GM10266 (cell line): ENCODE results near the gene ACTR10.
A peak's percentile ranks its signal among the peaks of the same experiment; 100 is the strongest.

Experiments
- DNase-seq: peaks from one replicate; pipeline ENCODE4 v3.0.0; 2012; ENCODE audit errors: extremely low spot score
- TF ChIP-seq, protein P1 (sequence below): IDR thresholded peaks from 2 replicates; pipeline ENCODE4 v1.5.1; 2012; ENCODE audit warnings: mild to moderate bottlenecking, low read depth; ENCODE audit not compliant: control insufficient read depth, insufficient read depth; ENCODE audit errors: missing control alignments

ACTR10 gene

GRCh38 chr14:58166005-58166983, 33.7 kb upstream of the ACTR10 start:
- DNase-seq = peak; percentile 67
- TF ChIP-seq, protein P1, sequence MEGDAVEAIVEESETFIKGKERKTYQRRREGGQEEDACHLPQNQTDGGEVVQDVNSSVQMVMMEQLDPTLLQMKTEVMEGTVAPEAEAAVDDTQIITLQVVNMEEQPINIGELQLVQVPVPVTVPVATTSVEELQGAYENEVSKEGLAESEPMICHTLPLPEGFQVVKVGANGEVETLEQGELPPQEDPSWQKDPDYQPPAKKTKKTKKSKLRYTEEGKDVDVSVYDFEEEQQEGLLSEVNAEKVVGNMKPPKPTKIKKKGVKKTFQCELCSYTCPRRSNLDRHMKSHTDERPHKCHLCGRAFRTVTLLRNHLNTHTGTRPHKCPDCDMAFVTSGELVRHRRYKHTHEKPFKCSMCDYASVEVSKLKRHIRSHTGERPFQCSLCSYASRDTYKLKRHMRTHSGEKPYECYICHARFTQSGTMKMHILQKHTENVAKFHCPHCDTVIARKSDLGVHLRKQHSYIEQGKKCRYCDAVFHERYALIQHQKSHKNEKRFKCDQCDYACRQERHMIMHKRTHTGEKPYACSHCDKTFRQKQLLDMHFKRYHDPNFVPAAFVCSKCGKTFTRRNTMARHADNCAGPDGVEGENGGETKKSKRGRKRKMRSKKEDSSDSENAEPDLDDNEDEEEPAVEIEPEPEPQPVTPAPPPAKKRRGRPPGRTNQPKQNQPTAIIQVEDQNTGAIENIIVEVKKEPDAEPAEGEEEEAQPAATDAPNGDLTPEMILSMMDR = peak; percentile 95

GRCh38 chr14:58167057-58167456, 32.9 kb upstream of the ACTR10 start:
- DNase-seq = no peak
- TF ChIP-seq, protein P1 = peak; percentile 1

DNA sequence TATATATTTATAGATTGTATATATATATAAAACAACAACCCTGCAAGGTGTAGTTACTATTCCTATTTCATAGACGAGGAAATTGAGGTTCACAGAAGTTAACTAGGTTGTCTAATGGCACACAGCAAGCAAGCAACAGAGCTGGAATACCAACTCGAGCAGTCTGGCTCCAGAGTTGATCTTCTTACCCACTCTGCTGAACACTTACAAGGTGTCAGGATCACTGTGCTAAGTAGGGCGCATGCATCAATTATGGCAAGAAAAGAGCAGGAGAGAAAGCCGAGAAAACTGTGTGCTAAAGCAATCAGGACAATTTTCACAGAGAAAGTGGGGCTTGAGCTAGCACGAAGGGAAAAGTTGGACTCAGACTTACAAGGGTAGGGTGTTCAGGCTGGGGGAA, 32.1 kb upstream of the ACTR10 start:
- TF ChIP-seq, protein P1 = no peak

GRCh38 chr14:58171090-58171489, 28.9 kb upstream of the ACTR10 start:
- peak; percentile 61 for DNase-seq
- TF ChIP-seq, protein P1 = no peak

More for the DNA sequence above, 32.1 kb upstream of the ACTR10 start:
- DNase-seq = no peak

DNA sequence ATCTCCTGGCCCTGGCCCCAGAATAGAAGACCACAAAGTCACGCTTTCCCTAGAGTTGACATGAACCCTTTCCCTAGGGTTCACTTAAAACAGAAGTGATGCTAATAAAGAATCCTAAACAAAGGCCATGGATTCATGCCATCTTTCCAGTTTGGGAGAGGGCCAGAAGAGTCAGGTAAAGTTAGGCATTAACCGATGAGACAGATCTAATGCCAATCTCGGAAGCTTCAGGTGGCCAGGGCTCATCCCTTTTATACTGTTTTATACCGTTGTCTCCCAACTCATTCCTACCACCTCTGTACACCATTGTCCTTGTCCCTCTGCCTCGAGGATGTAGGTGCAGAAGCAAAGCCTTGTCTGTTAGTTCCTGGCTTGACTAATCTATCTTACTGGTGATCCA, 22.8 kb upstream of the ACTR10 start:
- TF ChIP-seq, protein P1 = no peak

DNA sequence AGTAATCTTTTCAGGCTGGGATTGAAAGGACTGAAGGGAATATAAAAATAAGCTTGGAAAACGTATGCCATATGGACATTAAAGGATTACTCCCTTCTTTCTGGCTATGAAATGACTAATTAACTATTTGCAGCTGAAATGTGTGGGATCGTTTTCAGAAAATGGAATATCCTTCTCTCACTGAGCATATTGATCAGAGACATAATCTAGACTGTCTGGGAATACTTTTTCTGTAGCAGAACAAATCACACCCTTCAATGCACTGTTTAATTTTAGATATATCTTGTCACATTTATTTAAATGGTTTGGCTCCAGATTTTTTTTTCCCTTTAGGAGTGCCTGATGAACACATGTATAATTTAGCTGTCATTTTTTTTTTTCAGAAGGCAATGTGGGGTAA, 10.8 kb upstream of the ACTR10 start:
- no peak for DNase-seq
- TF ChIP-seq, protein P1 = no peak

More for the DNA sequence above, 22.8 kb upstream of the ACTR10 start:
- DNase-seq = no peak
